HG03460 (cell line): ENCODE measurements around the gene LATS2.
A peak's percentile ranks its signal among the peaks of the same experiment; 100 is the strongest.
"Not testable (repeated sequence)": the region's sequence is repeated elsewhere in the genome, so short reads cannot be mapped to it uniquely, and the experiment has no call there.

Experiments used
- ATAC-seq: cut with Tn5 transposase; IDR thresholded peaks from one replicate; pipeline ENCODE4 v1.9.1; 2021; ENCODE audit not compliant: unreplicated experiment

LATS2 gene

DNA sequence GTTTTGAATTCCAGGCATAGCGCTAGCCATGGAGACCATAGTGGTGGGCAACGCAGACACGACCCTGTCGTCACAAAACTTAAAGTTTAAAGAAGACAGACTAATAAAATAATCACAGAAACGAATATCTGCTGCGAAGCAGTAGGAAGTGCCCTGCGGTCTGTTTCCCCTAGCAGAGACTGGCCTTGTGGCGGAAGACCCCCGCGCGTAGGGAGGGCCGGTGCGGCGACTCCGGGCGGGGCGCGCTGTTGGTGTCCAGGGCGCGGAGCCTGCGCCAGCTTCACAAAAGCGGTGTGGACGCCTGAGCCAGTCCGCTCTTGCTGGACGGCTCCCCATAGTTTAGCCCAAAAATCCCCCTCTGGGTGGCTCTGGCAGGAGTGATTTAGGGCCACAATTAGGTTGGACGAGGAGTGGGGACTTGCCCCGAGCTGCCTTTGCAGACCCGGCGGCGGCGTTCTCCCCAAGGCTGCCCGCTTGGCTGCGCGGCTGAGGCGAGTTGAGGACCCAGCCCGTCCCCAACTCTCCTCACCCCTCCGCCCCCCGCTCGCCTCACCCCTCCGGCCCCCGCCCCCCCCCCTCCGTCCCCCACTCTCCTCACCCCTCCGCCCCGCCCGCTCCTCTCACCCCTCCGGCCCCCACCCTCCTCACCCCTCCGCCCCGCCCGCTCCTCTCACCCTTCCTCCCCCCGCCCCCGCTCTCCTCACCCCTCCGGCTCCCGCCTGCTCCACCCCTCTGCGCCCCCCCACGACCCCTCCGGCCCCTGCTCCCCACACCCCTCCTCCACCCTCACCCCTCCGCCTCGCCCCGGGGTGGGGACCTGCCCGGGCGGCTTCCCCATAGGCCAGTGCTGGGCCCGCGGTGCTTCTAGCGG lies 14.2 kb upstream of the LATS2 start:
- peak; percentile 42 for ATAC-seq

DNA sequence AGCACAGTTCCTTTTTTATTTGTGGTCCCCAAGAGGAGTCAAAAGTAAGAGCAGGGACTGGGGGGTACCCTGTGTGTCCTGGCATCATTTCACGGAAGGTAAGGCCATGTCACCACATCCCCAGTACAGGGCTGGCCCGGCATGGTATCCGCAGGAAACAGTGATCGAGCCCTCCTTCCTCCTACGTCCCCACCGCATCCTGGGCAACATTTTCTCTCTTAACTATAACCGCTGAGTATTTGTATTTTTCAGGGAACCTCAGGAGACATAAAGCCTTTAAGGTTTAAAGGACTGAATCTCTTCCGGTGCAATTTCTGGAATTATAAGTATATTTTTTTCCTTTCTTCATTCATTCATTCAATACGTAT lies 13.6 kb upstream of the LATS2 start:
- peak; percentile 57 for ATAC-seq

DNA sequence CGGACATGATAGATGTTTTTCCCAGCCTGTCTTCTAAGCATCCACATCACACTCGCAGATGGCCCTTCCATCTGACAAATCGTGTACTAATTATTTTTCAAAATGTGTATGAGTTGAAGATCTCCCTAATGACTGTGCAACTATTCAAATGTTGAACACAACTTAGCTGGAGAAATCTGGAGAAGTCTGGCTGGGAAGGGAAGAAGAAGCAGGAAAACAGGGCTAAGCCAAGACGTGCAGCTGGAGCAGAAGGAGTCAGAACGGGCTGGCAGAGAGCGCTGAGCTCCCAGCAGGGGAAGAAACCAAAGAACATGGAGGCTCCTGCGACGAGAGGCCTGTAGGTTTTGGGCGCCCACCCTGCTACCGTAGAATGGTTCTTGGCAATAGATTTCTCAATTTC lies 13.2 kb upstream of the LATS2 start:
- no peak for ATAC-seq

DNA sequence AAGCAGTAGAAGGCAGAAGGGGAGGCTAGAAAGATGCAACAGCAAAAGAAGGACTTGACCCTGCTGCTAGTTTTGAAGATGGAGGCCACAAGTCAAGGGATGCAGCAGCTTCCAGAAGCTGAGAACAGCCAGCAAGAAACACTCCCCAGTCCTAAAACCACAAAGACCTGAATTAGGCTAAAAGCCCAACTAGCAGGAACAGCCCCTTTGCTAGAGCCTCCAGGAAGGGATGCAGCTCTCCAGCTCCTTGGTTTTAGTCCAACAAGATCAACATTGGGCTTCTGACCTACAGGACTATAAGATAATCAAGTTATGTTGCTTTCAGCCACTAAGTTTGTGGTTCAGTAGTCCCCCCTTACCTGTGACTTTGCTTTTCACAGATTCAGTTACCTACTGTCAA lies 10.5 kb upstream of the LATS2 start:
- ATAC-seq = no peak

DNA sequence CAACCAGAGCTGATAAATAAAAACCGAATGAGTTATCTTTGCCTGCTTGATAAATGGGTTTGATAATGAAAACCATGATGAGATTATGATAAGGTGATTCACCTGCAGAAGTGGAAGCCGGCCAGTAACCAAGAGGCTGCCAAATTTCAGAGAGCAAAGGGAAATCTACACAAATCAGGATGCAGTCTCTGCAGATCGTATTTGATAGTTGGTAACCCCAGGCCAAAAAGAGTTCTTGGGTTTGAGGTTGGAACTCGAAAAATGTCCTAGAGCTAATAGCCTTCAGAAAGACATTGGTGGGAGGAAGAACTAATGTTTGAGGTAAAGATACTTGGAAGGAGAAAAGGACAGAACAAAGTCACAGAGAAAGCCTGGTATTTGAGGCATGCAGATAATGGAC lies 9.6 kb upstream of the LATS2 start:
- no peak for ATAC-seq

GRCh38 chr13:21069561-21070004 lies 8.2 kb upstream of the LATS2 start:
- no peak for ATAC-seq

DNA sequence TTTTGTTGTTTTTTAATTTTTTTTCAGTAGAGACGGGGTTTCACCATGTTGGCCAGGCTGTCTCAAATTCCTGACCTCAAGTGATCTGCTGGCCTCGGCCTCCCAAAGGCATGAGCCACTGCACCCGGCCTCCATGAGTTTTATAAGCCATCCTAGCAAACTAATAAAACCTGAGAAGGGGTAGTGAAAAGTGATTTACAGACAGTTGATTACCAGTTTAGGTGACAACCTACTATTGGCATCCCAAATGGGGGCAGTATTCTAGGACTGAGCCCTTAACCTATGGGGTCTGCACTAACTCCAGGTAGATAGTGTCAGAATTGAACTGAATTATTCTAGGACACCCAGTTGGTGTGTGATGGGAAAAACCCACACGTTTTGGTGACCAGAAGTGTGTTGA lies 6.5 kb upstream of the LATS2 start:
- no peak for ATAC-seq

DNA sequence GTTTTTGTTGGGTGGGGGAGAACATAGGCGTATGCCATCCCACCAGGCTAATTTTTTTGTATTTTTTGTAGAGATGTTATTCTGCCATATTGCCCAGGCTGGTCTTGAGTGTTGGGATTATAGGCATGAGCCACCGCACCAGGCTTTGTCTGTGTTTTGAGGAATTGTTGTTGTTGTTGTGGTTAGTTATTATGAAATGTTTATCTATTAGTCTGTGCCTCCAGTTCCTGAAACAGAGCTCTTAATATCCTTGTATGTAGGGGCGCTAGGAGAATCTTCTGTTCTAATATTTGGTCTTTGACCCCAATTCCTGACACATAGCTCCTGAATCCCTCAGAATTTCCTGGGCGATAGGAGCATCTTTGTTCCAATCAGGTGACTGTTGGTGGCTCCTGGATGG lies 5.6 kb upstream of the LATS2 start:
- ATAC-seq = no peak

GRCh38 chr13:21065686-21066085 lies 4.3 kb upstream of the LATS2 start:
- no peak for ATAC-seq

GRCh38 chr13:21063031-21063430 lies 1.6 kb upstream of the LATS2 start:
- no peak for ATAC-seq

DNA sequence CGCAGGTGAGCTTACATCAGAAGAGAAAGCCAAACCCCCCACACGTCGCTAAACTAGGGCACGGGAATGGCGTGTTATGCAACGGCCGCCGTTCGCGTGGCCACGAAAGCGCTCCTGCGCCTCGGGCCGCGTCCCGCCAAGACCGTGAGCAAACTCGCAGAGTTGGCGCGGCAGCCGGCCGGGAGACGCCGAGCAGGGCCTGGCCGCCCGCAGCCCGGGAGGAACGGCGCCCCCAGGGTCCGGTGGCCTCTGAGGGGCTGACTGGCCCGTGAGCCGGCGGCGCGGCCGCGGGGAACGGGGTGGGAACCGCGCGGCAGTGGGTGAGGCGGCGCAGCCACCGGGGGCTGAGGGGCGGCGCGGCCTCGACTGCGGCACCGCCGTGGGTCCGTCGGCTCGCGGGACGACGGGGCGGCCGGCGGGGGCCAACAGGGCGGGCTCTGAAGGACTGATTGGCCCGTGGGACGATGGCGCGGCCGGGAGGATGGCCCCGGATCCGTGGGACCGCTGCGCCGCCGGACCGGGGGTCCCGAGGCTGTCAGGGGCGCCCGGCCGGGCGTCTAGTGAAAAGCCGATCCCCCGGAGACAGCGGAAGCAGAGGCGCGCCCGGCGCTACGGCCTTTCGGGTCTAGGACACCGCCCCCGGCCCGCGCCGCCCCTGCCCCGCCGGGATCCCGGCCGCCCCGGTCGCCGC lies 903 bp downstream of the LATS2 start:
- peak; percentile 22 for ATAC-seq

- ATAC-seq = no peak
Observed at GRCh38 chr13:21059641-21060337, 1.6 kb downstream of the LATS2 start.

- ATAC-seq = no peak
Observed at GRCh38 chr13:21058361-21058760, 3.0 kb downstream of the LATS2 start.

DNA sequence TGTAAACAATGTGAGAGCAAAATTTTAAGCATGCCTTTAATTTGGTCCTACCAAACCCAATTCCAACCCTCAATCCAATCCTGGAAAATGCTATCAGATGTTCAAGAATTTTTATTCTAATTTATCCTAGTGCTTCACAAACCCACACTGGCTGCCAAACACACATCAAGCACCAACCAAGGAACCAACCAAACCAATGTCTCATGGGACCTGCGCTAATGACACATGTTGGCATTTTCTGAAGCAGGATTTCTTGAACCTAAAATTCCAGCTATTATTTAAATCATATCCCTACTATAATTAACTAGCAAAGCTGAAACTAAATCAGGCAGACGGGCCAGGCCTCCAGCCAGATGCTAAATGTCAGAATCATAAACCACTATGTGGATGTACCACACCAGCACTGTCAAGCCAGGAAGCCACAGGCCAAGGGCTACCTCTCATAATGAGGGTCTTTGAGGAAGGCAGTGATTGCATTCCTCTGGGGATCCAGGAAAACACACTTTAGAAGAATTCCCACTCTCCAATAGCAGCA lies 5.8 kb downstream of the LATS2 start:
- ATAC-seq = no peak

- ATAC-seq = no peak
Observed at GRCh38 chr13:21055016-21055415, 6.4 kb downstream of the LATS2 start.

- ATAC-seq = no peak
Observed at GRCh38 chr13:21054313-21054712, 7.1 kb downstream of the LATS2 start.

DNA sequence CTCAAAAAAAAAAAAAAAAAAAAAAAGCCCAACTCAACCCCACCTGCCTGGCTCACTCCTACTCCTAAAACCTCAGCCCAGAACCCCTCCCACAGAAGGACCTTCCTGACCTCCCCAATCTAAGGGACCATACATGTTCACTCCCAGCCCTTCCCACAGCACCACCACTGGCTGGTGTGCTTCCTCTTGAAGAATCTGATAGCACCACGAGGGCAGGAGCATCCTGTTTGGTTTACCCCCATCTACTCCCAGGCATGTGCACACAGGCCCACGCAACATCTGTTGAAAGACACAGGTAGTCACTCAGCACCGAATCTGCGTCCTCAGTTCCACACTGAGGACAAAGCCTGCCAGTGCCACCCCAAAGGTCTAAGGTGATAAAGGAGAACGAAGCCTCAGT lies 8.2 kb downstream of the LATS2 start:
- ATAC-seq = no peak

- no peak for ATAC-seq
Observed at GRCh38 chr13:21051675-21052074, 9.7 kb downstream of the LATS2 start.

GRCh38 chr13:21050288-21051197 lies 10.8 kb downstream of the LATS2 start:
- ATAC-seq = no peak

GRCh38 chr13:21049731-21050130 lies 11.7 kb downstream of the LATS2 start:
- ATAC-seq = not testable (repeated sequence)
